ENCODE data around the gene MCC. TPM values are rescaled to one million over a fixed set of nuclear protein-coding genes. Genes with fewer than 3 reads are reported as not detected.

MCC gene
- total RNA-seq, 2 donors from 2014 or later: 164 to 187 TPM

DNA sequence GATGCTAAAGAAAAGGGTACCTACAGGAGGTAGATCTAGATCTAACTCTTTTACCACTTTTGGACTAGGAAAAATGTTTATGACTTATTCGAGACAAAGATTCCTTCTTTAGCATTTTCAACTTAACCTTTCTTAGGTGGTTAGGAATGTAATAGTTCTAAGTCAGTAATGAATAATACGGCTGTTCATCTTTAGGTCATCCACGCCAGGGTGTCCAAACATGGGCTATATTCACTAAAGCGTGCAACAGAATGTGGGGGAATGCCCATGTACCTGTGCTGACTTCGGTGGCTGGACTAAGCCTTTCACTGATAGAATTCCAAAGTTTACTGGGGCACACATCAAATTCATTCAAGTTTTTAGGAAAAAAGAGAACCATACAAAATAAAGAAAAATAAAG lies 218.2 kb downstream of the MCC start:
- Histone ChIP-seq H3K4me1 (ENCODE audit: control insufficient read depth, insufficient read depth, low read length) (peaks cover 48% of the 10 kb centered on the region), H3K36me3 (ENCODE audit: control insufficient read depth, insufficient read depth, low read length) (peaks cover 4% of the 10 kb centered on the region), H3K9me3 (ENCODE audit: control insufficient read depth, low read length) (no peaks in the 10 kb centered on the region), H3K27me3 (ENCODE audit: control insufficient read depth, insufficient read depth, low read length, poor library complexity, severe bottlenecking) (no peaks in the 10 kb centered on the region), H3K9ac (ENCODE audit: extremely low read depth, low read length, poor library complexity, severe bottlenecking) (no peak overlapping the region), H3K4me3 (ENCODE audit: low read length) (peak overlapping the region; percentile 23), H3K27ac (ENCODE audit: low read depth, low read length) (no peak overlapping the region)
- 73 to 79% methylated on average over 4 to 5 of the region's 5 CpGs for WGBS, 2 experiments (ENCODE audit: insufficient coverage in 1 of 2, insufficient read length in 1 of 2)
- no peaks in the 10 kb centered on the region for H3K36me3 Mint-ChIP-seq (ENCODE audit: low read depth)
- no peaks in the 10 kb centered on the region for H3K9me3 Mint-ChIP-seq
- H3K4me3 Mint-ChIP-seq: no peak overlapping the region
- H3K27me3 Mint-ChIP-seq (ENCODE audit: insufficient read depth): no peaks in the 10 kb centered on the region
- no peak for DNase-seq
- H3K27ac Mint-ChIP-seq: peak overlapping the region; percentile 90
- peaks cover 91% of the 10 kb centered on the region for H3K4me1 Mint-ChIP-seq
- TF ChIP-seq, protein P1, sequence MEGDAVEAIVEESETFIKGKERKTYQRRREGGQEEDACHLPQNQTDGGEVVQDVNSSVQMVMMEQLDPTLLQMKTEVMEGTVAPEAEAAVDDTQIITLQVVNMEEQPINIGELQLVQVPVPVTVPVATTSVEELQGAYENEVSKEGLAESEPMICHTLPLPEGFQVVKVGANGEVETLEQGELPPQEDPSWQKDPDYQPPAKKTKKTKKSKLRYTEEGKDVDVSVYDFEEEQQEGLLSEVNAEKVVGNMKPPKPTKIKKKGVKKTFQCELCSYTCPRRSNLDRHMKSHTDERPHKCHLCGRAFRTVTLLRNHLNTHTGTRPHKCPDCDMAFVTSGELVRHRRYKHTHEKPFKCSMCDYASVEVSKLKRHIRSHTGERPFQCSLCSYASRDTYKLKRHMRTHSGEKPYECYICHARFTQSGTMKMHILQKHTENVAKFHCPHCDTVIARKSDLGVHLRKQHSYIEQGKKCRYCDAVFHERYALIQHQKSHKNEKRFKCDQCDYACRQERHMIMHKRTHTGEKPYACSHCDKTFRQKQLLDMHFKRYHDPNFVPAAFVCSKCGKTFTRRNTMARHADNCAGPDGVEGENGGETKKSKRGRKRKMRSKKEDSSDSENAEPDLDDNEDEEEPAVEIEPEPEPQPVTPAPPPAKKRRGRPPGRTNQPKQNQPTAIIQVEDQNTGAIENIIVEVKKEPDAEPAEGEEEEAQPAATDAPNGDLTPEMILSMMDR (conservative IDR thresholded peaks at IDR 0.05): no peak

DNA sequence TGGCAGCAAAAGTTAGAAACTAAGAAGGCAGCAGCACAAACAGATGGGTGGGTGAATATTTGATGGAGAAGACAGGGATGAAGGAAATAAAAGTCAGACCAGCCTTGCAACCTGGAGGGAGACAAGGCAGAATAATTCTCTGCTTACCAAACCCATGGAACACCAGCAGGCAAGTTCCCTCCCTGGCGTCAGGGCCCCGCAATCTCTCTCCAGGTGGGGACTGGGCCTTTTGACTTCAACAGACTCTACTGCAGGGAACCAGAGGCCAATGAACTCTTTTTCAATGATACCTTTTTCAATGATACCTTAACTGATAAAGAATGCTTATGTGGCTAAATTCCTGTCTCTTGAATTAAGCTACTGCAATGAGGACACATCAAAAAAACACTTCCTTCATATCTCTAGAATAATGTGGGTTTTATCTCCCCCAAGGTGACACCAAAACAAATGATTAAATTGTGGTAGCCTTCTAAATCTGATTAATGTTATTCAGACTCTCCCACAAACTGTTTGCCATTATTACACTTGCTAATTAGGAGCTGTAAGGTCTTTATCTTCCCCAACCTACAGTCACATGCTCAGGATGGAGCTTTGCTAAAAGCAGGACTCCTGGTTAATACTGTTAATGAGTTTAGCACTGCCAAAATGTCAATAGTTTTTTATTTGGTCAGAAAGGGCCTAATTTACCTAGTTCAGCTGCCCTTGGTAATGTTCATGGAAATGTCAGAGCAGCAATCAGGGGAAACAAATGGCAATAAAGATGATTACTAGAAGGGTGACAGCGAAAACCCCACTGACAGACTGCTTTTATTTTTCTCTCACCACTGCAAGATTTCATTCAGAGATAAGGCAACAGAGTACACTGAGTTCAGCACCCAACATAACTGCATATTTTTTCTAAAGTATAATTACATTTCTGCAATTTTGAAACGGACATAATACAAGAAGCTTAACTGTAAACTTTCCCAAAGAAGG lies 218.9 kb downstream of the MCC start:
- H3K27me3 Mint-ChIP-seq (ENCODE audit: insufficient read depth): no peaks in the 10 kb centered on the region
- Histone ChIP-seq H3K27me3 (ENCODE audit: control insufficient read depth, insufficient read depth, low read length, poor library complexity, severe bottlenecking) (no peaks in the 10 kb centered on the region), H3K4me3 (ENCODE audit: low read length) (peak overlapping the region; percentile 69), H3K36me3 (ENCODE audit: control insufficient read depth, insufficient read depth, low read length) (peaks cover 4% of the 10 kb centered on the region), H3K9me3 (ENCODE audit: control insufficient read depth, low read length) (no peaks in the 10 kb centered on the region), H3K27ac (ENCODE audit: low read depth, low read length) (no peak overlapping the region), H3K9ac (ENCODE audit: extremely low read depth, low read length, poor library complexity, severe bottlenecking) (peak overlapping the region; percentile 31), H3K4me1 (ENCODE audit: control insufficient read depth, insufficient read depth, low read length) (peaks cover 48% of the 10 kb centered on the region)
- peak overlapping the region; percentile 10 for H3K4me3 Mint-ChIP-seq
- WGBS, 2 experiments (ENCODE audit: insufficient coverage in 1 of 2, insufficient read length in 1 of 2): 21 to 25% methylated on average over 2 to 4 of the region's 4 CpGs
- peak; percentile 81 for DNase-seq
- peak overlapping the region; percentile 90 for H3K27ac Mint-ChIP-seq
- no peaks in the 10 kb centered on the region for H3K9me3 Mint-ChIP-seq
- TF ChIP-seq, protein P1 (conservative IDR thresholded peaks at IDR 0.05): no peak
- H3K36me3 Mint-ChIP-seq (ENCODE audit: low read depth): no peaks in the 10 kb centered on the region
- peaks cover 88% of the 10 kb centered on the region for H3K4me1 Mint-ChIP-seq

DNA sequence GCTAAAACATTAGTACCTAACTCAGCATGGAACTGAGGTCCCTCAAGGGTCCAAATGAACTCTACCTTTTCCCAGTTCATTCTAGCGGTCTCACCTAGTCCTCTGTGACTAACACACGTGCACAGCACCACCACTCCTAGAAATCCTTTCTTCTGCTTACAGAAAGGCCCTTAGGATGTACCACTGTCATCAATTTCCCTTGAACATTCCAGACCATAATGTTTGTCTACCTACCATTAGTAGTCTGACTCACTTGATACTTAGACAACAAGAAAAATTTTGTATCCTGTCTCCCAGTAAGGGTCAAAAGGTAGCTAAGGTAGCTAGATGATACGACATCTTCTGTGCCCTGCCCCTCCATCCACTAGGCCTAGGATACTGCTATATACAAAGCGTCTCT lies 220.0 kb downstream of the MCC start:
- TF ChIP-seq, protein P1 (conservative IDR thresholded peaks at IDR 0.05): no peak
- peak; percentile 28 for DNase-seq
- H3K27ac Mint-ChIP-seq: peak overlapping the region; percentile 2

More for the DNA sequence above, 220.0 kb downstream of the MCC start:
- H3K9me3 Mint-ChIP-seq: no peaks in the 10 kb centered on the region
- peak overlapping the region; percentile 69 for H3K4me3 ChIP-seq (ENCODE audit: low read length)
- H3K27me3 ChIP-seq (ENCODE audit: control insufficient read depth, insufficient read depth, low read length, poor library complexity, severe bottlenecking): no peaks in the 10 kb centered on the region
- H3K4me1 Mint-ChIP-seq: peaks cover 88% of the 10 kb centered on the region
- H3K27me3 Mint-ChIP-seq (ENCODE audit: insufficient read depth): no peaks in the 10 kb centered on the region
- peak overlapping the region; percentile 10 for H3K4me3 Mint-ChIP-seq
- 84 to 96% methylated on average over 3 to 4 of the region's 4 CpGs for WGBS, 2 experiments (ENCODE audit: insufficient coverage in 1 of 2, insufficient read length in 1 of 2)
- H3K27ac ChIP-seq (ENCODE audit: low read depth, low read length): no peak overlapping the region
- H3K36me3 Mint-ChIP-seq (ENCODE audit: low read depth): no peaks in the 10 kb centered on the region
- no peak overlapping the region for H3K9ac ChIP-seq (ENCODE audit: extremely low read depth, low read length, poor library complexity, severe bottlenecking)
- H3K4me1 ChIP-seq (ENCODE audit: control insufficient read depth, insufficient read depth, low read length): peaks cover 50% of the 10 kb centered on the region
- no peaks in the 10 kb centered on the region for H3K9me3 ChIP-seq (ENCODE audit: control insufficient read depth, low read length)
- H3K36me3 ChIP-seq (ENCODE audit: control insufficient read depth, insufficient read depth, low read length): peaks cover 10% of the 10 kb centered on the region
